ENCODE measurements around the gene TFDP2.

GRCh38 chr3:141929341-141929995, 219.9 kb downstream of the TFDP2 start:
- TF ChIP-seq POLR2AphosphoS5 (IDR thresholded peaks at IDR 0.05; ENCODE audit: low read depth, low read length) (no peak), POLR2A (IDR thresholded peaks at IDR 0.05; ENCODE audit: low read depth, low read length) (no peak)

Measured in GM12891 (cell line).